Activated naive CD4-positive, alpha-beta T cell treated with anti-CD3 and anti-CD28 coated beads, Interleukin-2, amount 50 U/mL, for 24 hours (primary cell): ENCODE data around the gene MAPT.

ENCODE experiments used
- H3K27ac Mint-ChIP-seq: one replicate; pipeline ENCODE4 v1.8.0; 2021; ENCODE audit warnings: mild to moderate bottlenecking, mixed read lengths
- H3K27me3 Mint-ChIP-seq: one replicate; pipeline ENCODE4 v1.8.0; 2021; ENCODE audit warnings: mixed read lengths
- H3K36me3 Mint-ChIP-seq: one replicate; pipeline ENCODE4 v1.8.0; 2021; ENCODE audit warnings: mixed read lengths
- H3K4me1 Mint-ChIP-seq: one replicate; pipeline ENCODE4 v1.8.0; 2021; ENCODE audit warnings: mixed read lengths
- H3K4me3 Mint-ChIP-seq: one replicate; pipeline ENCODE4 v1.8.0; 2021; ENCODE audit warnings: mild to moderate bottlenecking, mixed read lengths
- H3K9me3 Mint-ChIP-seq: one replicate; pipeline ENCODE4 v1.8.0; 2021; ENCODE audit warnings: mixed read lengths

MAPT gene

DNA sequence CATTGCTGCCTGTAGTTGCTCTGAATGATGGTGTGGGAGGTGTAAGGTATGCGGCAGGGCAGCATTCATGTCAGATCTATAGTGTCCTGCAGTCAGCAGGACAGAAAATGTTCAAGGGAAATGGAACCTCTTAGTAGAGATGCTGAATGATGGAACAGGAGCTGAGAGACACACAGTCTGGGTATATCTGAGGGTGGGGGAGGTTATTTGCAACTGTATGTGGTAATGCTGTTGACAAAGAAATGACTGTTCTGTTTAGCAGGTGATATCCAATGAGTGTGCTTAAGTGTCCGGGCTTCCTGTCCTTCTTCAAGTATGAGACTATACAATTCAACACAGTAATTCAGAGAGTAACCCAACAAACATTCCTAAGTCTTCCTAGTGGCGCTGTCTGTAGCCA, 151.3 kb downstream of the MAPT start:
- Mint-ChIP-seq H3K9me3 (no peaks in the 10 kb centered on the region), H3K4me3 (no peak overlapping the region), H3K36me3 (peaks cover 14% of the 10 kb centered on the region), H3K27me3 (no peaks in the 10 kb centered on the region), H3K4me1 (peaks cover 23% of the 10 kb centered on the region), H3K27ac (peak overlapping the region; percentile 79)

DNA sequence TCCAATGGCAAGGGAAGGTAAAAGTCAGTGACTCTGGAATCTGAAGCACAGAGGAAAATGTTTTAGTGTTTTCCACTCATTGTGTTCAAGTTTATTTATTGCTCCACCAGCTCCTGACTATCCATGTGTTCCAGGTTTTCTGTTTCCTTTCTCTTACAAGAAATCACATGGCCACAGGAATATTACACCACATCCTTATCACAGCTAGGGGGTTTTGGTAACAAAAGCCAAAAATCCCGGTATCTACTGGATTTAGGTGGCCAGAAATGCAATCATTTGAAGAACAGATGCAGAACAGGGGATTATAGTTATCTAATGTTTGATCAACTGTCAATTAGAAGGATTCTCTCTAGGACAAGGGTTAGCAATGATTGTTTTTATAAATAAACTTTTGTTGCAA, 152.6 kb downstream of the MAPT start:
- no peak overlapping the region for H3K27ac Mint-ChIP-seq
- H3K4me1 Mint-ChIP-seq: peaks cover 34% of the 10 kb centered on the region
- no peaks in the 10 kb centered on the region for H3K27me3 Mint-ChIP-seq
- H3K4me3 Mint-ChIP-seq: no peak overlapping the region
- peaks cover 20% of the 10 kb centered on the region for H3K36me3 Mint-ChIP-seq
- H3K9me3 Mint-ChIP-seq: no peaks in the 10 kb centered on the region

DNA sequence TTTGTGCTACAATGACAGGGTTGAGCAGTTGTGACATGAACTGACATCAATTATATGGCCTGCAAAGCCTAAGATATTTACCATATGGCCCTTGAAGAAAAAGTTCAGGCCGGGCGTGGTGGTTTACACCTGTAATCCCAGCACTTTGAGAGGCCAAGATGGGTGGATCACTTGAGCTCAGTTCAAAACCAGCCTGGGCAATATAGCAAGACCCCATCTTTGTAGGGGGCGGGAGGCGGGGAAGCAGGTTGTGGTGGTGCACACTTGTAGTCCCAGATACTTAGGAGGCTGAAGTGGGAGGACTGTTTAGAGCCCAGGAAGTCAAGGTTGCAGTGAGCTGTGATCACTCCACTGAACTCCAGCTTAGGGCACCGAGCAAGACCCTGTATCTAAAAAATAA, 153.0 kb downstream of the MAPT start:
- no peak overlapping the region for H3K27ac Mint-ChIP-seq
- H3K36me3 Mint-ChIP-seq: peaks cover 22% of the 10 kb centered on the region
- no peaks in the 10 kb centered on the region for H3K27me3 Mint-ChIP-seq
- no peaks in the 10 kb centered on the region for H3K9me3 Mint-ChIP-seq
- H3K4me1 Mint-ChIP-seq: peaks cover 39% of the 10 kb centered on the region
- H3K4me3 Mint-ChIP-seq: no peak overlapping the region

DNA sequence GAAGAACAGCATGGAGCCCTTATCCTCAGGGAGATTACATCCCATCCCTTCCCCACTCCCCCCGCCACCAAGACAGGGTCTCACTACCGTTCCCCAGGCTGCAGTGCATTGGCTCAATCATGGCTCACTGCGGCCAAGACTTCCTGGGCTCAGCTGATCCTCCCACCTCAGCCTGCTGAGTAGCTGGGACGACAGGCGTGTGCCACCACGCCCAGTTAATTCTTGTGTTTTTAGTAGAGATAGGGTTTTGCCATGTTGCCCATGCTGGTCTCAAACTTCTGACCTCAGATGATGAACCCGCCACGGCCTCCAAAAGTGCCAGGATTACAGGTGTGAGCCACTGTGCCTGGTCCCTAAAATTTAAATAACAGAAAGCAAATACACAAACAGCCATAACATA, 153.5 kb downstream of the MAPT start:
- H3K27ac Mint-ChIP-seq: no peak overlapping the region
- H3K4me3 Mint-ChIP-seq: no peak overlapping the region
- H3K4me1 Mint-ChIP-seq: peaks cover 40% of the 10 kb centered on the region
- no peaks in the 10 kb centered on the region for H3K27me3 Mint-ChIP-seq
- H3K36me3 Mint-ChIP-seq: peaks cover 22% of the 10 kb centered on the region
- no peaks in the 10 kb centered on the region for H3K9me3 Mint-ChIP-seq

DNA sequence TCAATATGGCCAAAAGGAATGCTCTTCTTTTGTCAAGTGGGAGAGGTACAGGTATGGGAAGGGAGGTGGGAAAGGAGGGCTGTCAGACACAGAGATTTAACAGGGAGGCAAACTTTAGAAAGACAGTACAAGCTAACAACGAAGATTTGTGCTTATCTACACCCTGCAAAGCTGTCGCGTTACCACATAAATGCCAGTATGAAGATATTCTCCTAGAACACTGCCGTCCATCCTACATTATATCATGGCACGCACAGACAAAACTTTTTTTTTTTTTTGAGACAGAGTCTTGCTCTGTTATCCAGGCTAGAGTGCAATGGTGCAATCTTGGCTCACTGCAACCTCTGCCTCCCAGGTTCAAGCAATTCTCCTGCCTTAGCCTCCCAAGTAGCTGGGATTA, 155.3 kb downstream of the MAPT start:
- Mint-ChIP-seq H3K9me3 (no peaks in the 10 kb centered on the region), H3K36me3 (peaks cover 23% of the 10 kb centered on the region), H3K27me3 (no peaks in the 10 kb centered on the region), H3K4me3 (no peak overlapping the region), H3K27ac (peak overlapping the region; percentile 27), H3K4me1 (peaks cover 39% of the 10 kb centered on the region)

DNA sequence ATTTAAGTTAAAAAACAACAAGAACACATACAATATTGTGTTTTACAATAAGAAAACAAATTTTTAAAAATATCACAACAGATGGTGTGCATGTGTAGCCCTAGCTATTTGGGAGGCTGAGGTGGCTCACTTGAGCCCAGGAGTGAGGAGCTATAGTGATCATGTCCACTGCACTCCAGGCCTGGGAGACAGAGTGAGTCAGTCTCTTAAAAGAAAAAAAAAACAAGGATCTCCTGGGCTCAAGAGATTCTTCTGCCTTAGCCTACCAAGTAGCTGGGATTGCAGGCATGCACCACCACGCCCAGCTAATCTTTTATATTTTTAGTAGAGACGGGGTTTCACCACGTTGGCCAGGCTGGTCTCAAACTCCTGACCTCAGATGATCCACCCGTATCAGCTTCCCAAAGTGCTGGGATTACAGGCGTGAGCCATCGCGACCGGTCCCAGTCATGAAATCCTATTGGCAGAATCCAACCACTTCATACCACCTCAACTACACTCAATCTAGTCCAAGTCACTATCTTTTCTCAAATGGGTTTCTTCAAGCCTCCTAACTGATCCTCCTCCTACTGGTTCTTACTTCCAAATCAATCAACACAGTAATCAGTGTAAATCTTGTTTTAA, 159.7 kb downstream of the MAPT start:
- Mint-ChIP-seq H3K4me3 (no peak overlapping the region), H3K27me3 (no peaks in the 10 kb centered on the region), H3K36me3 (peaks cover 19% of the 10 kb centered on the region), H3K9me3 (no peaks in the 10 kb centered on the region), H3K27ac (peak overlapping the region; percentile 80), H3K4me1 (peaks cover 50% of the 10 kb centered on the region)

DNA sequence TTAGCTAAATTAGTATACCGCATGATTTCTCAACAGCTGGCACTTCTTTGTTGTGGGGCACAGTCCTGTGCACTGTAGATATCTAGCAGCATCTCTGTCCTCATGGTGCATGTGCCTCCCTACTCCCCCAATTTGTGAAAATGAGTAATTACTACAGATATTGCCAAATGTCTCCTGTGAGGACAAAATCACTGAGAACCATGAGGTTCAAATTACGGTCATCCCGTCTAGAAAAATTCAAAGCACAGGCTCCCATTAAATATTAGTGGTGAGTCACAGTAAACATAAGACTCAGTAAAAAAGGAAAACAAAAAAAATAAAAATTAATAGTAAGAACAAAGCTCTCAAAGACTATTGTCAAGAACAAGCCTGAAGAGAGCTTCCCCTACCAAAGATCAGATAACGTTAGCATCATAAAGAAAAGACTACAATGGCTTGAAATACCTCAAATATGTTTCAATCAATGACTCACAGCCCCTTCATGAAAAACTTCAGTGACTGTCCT, 162.5 kb downstream of the MAPT start:
- Mint-ChIP-seq H3K4me3 (no peak overlapping the region), H3K27me3 (no peaks in the 10 kb centered on the region), H3K36me3 (peaks cover 8% of the 10 kb centered on the region), H3K27ac (peak overlapping the region; percentile 70), H3K9me3 (no peaks in the 10 kb centered on the region), H3K4me1 (peaks cover 58% of the 10 kb centered on the region)

DNA sequence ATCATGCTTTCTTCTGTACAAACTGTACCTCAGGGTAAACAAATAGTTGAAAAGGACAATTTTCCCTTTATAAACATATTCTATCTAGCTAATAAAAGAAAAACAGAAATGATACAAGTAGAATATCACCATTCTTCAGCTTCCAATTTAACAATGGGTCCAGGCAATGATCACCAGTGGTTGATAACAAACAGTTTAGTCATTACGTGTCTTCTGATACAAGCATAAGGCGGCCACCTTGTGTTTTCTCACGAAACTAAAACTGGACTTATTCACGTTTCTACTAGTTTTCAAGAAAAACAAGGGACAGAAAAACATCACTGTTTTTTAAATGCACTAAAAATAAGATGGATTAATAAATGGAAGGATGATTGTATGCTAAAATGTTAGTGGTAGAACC, 163.0 kb downstream of the MAPT start:
- Mint-ChIP-seq H3K27ac (no peak overlapping the region), H3K36me3 (peaks cover 6% of the 10 kb centered on the region), H3K27me3 (no peaks in the 10 kb centered on the region), H3K4me3 (no peak overlapping the region), H3K9me3 (no peaks in the 10 kb centered on the region), H3K4me1 (peaks cover 56% of the 10 kb centered on the region)

DNA sequence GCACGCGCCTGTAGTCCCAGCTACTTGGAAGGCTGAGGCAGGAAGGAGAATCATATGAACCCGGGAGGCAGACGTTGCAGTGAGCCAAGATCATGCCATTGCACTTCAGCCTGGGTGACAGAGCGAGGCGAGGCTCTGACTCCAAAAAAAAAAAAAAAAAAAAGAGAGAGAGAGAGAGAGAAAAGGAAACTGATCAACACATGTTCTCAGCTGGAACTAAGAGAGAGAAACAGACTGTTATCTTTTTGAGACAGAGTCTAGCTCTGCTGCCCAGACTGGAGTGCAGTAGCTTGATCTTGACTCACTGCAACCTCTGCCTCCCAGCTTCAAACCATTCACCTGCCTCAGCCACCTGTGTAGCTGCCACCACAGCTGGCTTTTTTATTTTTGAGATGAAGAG, 165.1 kb downstream of the MAPT start:
- H3K27me3 Mint-ChIP-seq: no peaks in the 10 kb centered on the region
- no peak overlapping the region for H3K27ac Mint-ChIP-seq
- no peak overlapping the region for H3K4me3 Mint-ChIP-seq
- peaks cover 6% of the 10 kb centered on the region for H3K36me3 Mint-ChIP-seq
- H3K4me1 Mint-ChIP-seq: peaks cover 51% of the 10 kb centered on the region
- H3K9me3 Mint-ChIP-seq: no peaks in the 10 kb centered on the region

DNA sequence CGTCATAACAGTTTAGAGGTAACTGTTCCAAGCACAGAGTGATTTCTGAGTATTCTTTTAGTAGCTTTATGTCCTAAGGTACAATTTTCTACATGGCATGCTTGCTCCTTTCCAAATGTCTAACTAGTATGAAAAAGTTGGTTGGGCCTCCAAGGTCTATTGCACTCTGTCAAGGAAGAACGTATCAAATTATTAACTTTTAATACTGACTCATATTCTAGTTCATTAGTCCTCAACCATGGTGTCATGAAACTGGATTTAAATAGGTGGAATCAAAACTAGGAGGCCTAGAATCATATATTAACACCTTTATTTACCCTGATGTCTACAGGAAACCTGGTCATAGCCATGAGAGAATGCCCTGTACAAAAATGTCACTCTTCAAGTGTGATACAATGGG, 166.1 kb downstream of the MAPT start:
- Mint-ChIP-seq H3K27ac (no peak overlapping the region), H3K4me1 (peaks cover 51% of the 10 kb centered on the region), H3K36me3 (peaks cover 4% of the 10 kb centered on the region), H3K9me3 (no peaks in the 10 kb centered on the region), H3K27me3 (no peaks in the 10 kb centered on the region), H3K4me3 (no peak overlapping the region)

DNA sequence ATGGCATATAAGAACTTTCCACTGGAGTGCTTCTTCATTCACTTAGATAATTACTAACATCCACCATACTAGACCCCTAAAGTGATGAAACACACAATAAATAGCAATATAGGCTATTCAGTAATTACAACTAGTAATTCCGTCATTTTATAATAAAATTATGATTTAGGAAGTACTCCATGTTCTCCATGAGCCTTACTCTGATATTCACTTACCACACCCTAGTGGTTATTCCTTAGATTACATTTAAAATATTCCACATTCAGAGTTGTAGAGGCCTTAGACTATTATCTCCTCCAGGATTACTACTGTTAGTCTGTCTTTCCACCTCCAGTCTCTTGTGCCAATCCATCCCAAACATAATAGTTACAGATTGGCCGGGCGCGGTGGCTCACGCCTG, 167.1 kb downstream of the MAPT start:
- Mint-ChIP-seq H3K4me1 (peaks cover 49% of the 10 kb centered on the region), H3K27me3 (no peaks in the 10 kb centered on the region), H3K9me3 (no peaks in the 10 kb centered on the region), H3K27ac (no peak overlapping the region), H3K36me3 (peaks cover 4% of the 10 kb centered on the region), H3K4me3 (no peak overlapping the region)

DNA sequence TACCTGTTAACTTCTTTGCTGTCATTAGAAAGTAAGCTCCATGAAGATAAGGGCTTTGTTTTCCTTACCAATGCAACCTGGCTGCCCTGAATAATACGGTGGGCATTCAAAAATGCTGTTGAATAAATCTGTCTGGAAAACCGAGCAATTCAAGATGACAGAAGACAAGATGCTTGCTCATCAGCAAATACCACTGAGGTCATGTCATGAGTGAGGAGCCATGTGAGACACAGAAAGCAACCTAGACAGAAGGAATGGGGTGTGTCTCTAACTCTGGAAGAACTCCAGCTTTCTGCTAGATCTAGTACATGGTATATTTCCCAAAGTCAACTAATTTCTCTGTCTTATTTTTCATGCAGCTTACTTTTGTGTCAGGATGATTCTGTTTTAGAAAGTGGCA, 168.9 kb downstream of the MAPT start:
- H3K9me3 Mint-ChIP-seq: no peaks in the 10 kb centered on the region
- H3K27me3 Mint-ChIP-seq: no peaks in the 10 kb centered on the region
- H3K27ac Mint-ChIP-seq: no peak overlapping the region
- H3K36me3 Mint-ChIP-seq: peaks cover 11% of the 10 kb centered on the region
- H3K4me3 Mint-ChIP-seq: no peak overlapping the region
- peaks cover 47% of the 10 kb centered on the region for H3K4me1 Mint-ChIP-seq

DNA sequence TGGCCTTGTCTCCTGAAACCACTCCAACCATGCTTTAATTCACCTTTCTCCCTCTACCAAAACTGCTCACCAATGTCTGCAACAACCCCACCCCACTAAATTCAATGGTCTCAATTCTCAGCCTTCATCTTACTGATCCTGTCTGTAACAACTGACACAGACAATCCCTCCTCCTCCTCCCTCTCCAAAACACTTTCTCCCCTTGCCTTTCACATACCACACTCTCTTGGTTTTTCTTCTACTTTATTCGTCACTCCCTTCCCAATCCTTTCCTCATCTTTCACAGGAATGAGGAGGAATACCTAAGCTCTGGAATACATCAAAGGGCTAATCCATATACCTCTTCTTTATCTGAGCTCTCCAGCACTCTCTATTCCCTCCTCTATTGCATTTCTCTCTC, 170.1 kb downstream of the MAPT start:
- Mint-ChIP-seq H3K4me3 (no peak overlapping the region), H3K36me3 (peaks cover 11% of the 10 kb centered on the region), H3K27me3 (no peaks in the 10 kb centered on the region), H3K27ac (peak overlapping the region; percentile 73), H3K9me3 (no peaks in the 10 kb centered on the region), H3K4me1 (peaks cover 37% of the 10 kb centered on the region)

DNA sequence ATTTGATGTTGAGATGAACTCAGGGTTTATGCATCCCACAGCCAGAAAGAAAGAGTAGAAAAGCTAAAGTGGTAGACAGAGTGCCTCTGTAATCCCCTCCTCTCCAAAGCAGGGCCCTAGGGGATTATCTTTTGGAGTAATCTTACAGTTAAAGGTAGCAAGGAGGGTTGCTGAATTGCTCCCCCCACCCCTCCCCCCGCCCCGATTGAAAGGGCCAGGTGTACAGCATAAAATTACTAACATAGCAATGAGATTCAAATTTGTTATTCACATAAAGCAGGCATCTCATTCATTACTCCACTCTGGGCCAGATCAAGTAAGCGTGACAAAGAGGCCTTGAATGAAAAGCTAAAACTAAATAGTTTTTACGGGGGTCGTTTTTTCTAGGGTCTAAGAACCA, 177.4 kb downstream of the MAPT start:
- peak overlapping the region; percentile 26 for H3K27ac Mint-ChIP-seq
- H3K27me3 Mint-ChIP-seq: no peaks in the 10 kb centered on the region
- peaks cover 54% of the 10 kb centered on the region for H3K4me1 Mint-ChIP-seq
- no peaks in the 10 kb centered on the region for H3K9me3 Mint-ChIP-seq
- H3K36me3 Mint-ChIP-seq: peaks cover 17% of the 10 kb centered on the region
- H3K4me3 Mint-ChIP-seq: no peak overlapping the region

DNA sequence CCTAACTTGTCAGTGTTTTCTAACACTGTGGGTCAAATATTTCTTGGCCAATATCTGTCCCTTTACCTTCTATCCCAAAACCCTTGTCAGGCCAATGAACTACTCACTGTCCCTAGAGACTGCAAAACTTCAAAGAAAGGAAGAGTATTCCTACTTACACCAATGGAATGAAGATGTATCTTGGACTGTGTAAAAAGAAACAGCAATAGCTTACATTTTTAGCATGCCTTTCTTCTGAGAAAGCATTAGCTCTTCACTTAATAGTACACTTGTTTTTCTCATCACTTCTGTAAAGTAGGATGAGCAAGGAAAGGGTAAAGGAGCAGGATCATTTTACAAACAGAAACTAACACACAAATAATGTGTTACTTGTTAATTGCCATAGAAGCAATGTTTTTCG, 178.6 kb downstream of the MAPT start:
- Mint-ChIP-seq H3K27ac (no peak overlapping the region), H3K27me3 (no peaks in the 10 kb centered on the region), H3K4me1 (peaks cover 46% of the 10 kb centered on the region), H3K4me3 (no peak overlapping the region), H3K36me3 (peaks cover 12% of the 10 kb centered on the region), H3K9me3 (no peaks in the 10 kb centered on the region)

DNA sequence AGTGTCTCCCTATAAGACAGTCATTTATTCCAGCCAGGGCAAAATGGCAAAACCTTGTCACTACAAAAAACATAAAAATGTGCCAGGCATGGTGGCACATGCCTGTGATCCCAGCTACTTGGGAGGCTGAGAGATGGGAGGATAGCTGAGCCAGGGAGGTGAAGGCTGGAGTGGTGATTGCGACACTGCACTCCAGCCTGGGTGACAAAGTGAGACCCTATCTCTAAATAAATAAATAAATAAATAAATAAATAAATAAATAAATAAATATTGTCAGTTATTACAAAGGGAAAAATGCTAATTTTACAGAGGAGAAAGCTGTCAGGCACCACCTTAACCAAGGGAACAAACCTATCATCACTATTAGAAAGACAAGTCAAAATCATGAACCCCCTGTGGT, 180.2 kb downstream of the MAPT start:
- Mint-ChIP-seq H3K27me3 (no peaks in the 10 kb centered on the region), H3K4me1 (peaks cover 55% of the 10 kb centered on the region), H3K36me3 (peaks cover 10% of the 10 kb centered on the region), H3K27ac (peak overlapping the region; percentile 86), H3K4me3 (no peak overlapping the region), H3K9me3 (no peaks in the 10 kb centered on the region)
